ENCODE measurements around the gene FOXP1.

FOXP1 gene

DNA sequence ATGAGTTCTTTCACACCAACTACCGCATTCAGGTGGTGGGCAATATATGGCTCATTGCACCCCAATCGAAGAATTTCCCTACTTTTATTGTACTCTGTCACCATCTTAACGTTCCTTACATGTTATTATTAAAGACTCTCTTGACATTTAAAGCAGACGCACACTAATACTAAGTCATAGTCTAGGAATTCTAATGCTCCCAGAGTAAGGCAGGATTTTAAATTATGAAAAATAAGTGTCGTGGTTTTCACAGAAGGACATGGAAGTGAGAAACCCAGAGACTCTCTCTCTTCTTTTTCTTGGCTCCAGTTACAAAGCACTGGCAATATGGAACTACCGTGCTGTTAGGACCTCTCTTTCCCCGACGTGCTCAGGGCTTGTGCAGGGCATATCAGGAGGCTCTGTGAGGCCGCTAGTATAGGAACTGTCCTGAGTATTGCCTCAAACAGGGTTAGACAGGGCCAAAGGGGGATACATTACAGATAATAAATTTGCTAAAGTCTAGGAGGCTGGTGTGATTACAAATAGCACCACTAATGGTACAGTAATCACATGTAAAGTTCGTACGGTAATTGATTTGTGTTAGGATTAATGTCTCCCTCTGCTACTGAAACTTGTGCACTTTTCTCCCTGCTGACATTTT is 590.8 kb downstream of the FOXP1 start:
- no peak for DNase-seq
- Histone ChIP-seq H3K36me3 (no peaks in the 10 kb centered on the region), H3K27me3 (no peaks in the 10 kb centered on the region), H3K4me3 (ENCODE audit: low read depth, low read length) (no peak overlapping the region), H3K4me1 (no peaks in the 10 kb centered on the region), H3K9me3 (no peaks in the 10 kb centered on the region)
- TF ChIP-seq, protein P1, sequence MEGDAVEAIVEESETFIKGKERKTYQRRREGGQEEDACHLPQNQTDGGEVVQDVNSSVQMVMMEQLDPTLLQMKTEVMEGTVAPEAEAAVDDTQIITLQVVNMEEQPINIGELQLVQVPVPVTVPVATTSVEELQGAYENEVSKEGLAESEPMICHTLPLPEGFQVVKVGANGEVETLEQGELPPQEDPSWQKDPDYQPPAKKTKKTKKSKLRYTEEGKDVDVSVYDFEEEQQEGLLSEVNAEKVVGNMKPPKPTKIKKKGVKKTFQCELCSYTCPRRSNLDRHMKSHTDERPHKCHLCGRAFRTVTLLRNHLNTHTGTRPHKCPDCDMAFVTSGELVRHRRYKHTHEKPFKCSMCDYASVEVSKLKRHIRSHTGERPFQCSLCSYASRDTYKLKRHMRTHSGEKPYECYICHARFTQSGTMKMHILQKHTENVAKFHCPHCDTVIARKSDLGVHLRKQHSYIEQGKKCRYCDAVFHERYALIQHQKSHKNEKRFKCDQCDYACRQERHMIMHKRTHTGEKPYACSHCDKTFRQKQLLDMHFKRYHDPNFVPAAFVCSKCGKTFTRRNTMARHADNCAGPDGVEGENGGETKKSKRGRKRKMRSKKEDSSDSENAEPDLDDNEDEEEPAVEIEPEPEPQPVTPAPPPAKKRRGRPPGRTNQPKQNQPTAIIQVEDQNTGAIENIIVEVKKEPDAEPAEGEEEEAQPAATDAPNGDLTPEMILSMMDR (IDR thresholded peaks at IDR 0.05; ENCODE audit: low read depth, low read length), result no peak

- TF ChIP-seq, protein P1 (IDR thresholded peaks at IDR 0.05; ENCODE audit: low read depth, low read length), result no peak
- Histone ChIP-seq H3K9me3 (no peaks in the 10 kb centered on the region), H3K4me3 (ENCODE audit: low read depth, low read length) (no peak overlapping the region), H3K4me1 (no peaks in the 10 kb centered on the region), H3K27me3 (no peaks in the 10 kb centered on the region), H3K36me3 (no peaks in the 10 kb centered on the region)
- DNase-seq, result no peak
Observed at GRCh38 chr3:70992131-70992530, 591.4 kb downstream of the FOXP1 start.

- Histone ChIP-seq H3K4me3 (ENCODE audit: low read depth, low read length) (no peak overlapping the region), H3K4me1 (no peaks in the 10 kb centered on the region; the same call in 1 of the 2 replicates), H3K9me3 (no peaks in the 10 kb centered on the region), H3K36me3 (no peaks in the 10 kb centered on the region), H3K27me3 (no peaks in the 10 kb centered on the region)
- TF ChIP-seq, protein P1 (IDR thresholded peaks at IDR 0.05; ENCODE audit: low read depth, low read length), result no peak
- DNase-seq, result no peak
Observed at GRCh38 chr3:70990723-70991122, 592.8 kb downstream of the FOXP1 start.

DNA sequence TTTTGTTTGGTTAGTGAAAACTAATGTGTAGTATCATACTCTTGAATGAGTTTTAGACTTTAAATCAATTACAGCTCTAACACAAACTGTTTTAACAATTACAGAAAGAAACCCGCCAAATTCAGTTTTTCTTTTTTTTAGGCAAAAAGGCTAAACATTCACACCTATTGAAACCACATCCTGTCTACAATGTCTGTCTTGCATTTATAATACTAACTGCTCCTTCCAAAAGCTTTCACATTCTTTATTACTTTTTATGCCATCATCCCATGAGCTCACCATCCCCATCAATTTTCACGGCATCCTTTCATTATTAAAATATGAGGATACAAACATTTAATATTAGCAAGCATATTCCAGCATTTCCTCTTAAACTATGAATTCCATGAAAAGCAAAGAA is 593.3 kb downstream of the FOXP1 start:
- no peaks in the 10 kb centered on the region for H3K36me3 ChIP-seq
- DNase-seq, result no peak

GRCh38 chr3:70989174-70989573 is 594.4 kb downstream of the FOXP1 start:
- Histone ChIP-seq H3K4me1 (no peaks in the 10 kb centered on the region; the same call in 1 of the 2 replicates), H3K4me3 (ENCODE audit: low read depth, low read length) (no peak overlapping the region), H3K9me3 (no peaks in the 10 kb centered on the region), H3K27me3 (no peaks in the 10 kb centered on the region), H3K36me3 (no peaks in the 10 kb centered on the region)
- no peak for DNase-seq
- TF ChIP-seq, protein P1 (IDR thresholded peaks at IDR 0.05; ENCODE audit: low read depth, low read length), result no peak

More for the DNA sequence above, 593.3 kb downstream of the FOXP1 start:
- TF ChIP-seq, protein P1 (IDR thresholded peaks at IDR 0.05; ENCODE audit: low read depth, low read length), result no peak
- Histone ChIP-seq H3K4me1 (no peaks in the 10 kb centered on the region; the same call in 1 of the 2 replicates), H3K9me3 (no peaks in the 10 kb centered on the region), H3K27me3 (no peaks in the 10 kb centered on the region), H3K4me3 (ENCODE audit: low read depth, low read length) (no peak overlapping the region)

GRCh38 chr3:70988111-70988510 is 595.4 kb downstream of the FOXP1 start:
- Histone ChIP-seq H3K36me3 (no peaks in the 10 kb centered on the region), H3K9me3 (no peaks in the 10 kb centered on the region), H3K4me3 (ENCODE audit: low read depth, low read length) (no peak overlapping the region), H3K4me1 (no peaks in the 10 kb centered on the region; the same call in none of the 2 replicates), H3K27me3 (no peaks in the 10 kb centered on the region)
- TF ChIP-seq, protein P1 (IDR thresholded peaks at IDR 0.05; ENCODE audit: low read depth, low read length), result no peak
- no peak for DNase-seq

Data from BE2C (cell line).